HG02970 (cell line): ENCODE data around the gene ZNF665.
"Not testable (repeated sequence)": the region's sequence is repeated elsewhere in the genome, so short reads cannot be mapped to it uniquely, and the experiment has no call there.

Experiments
- ATAC-seq: cut with Tn5 transposase; IDR thresholded peaks from one replicate; pipeline ENCODE4 v1.9.1; 2021; ENCODE audit warnings: mild to moderate bottlenecking, moderate library complexity, moderate number of reproducible peaks; ENCODE audit not compliant: unreplicated experiment, low FRiP score

The ZNF665 gene

DNA sequence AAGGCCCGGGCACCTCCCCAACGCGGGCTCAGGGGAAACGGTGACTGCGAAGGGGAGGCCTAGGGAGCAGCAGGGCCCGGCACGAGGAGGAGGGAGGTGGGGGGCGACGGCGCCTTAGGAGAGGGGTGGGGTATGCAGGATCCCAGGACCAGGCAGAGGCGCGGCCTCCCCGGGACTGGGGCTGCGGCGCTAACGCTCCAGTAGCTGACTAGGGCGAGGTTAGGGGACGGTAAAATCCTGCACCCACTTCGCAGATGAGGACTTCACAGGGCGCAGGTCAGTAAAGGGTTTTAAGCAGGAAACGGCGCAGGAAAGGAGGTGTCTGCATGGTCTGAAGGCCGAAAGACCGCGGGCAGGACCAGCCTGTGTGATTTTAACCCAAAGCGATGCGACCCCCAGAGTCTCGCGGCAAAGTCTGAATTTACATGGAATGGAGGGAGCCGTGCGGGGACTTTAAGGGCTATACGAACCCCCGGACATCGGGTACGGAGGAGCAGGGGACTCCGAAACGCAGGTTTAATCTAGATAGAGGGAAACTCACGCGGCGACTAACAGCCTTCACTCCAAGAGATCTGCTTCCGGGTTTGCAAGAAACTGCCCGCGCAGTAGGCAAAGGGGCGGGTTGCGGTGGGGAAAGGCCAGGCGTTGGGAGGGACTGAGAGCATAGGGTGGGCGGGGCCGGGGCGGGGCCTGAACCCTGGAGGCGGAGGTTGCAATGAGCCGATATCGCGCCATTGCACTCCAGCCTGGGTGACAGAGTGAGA is at the start of gene ZNF665:
Gene ZNF665, minus strand, starts transcription at position 588 of the 764 bp plus-strand sequence. CDS start 10,460 bp downstream, outside the sequence.
- ATAC-seq, result no peak

DNA sequence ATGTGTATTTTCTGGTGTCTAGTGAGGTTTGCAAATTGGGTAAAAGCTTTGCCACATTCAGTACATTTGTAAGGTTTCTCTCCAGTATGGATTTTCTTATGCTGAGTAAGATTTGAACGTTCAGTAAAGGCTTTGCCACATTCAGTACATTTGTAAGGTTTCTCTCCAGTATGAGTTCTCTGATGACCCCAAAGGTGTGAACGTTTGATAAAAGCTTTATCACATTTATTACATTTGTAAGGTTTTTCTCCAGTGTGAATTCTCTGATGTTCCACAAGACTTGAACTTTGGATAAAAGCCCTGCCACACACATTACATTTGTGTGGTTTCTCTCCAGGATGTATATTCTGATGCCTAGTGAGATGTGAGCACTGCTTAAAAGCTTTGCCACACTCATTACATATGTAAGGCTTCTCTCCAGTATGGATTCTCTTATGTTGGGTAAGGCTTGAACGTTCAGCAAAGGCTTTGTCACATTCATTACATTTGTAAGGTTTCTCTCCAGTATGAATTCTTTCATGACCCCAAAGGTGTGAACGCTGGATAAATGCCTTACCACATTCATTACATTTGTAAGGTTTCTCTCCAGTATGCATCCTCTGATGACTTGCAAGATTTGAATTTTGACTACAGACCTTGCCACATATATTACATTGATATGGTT is 44.1 kb upstream of the ZNF665 start:
- ATAC-seq, result no peak

DNA sequence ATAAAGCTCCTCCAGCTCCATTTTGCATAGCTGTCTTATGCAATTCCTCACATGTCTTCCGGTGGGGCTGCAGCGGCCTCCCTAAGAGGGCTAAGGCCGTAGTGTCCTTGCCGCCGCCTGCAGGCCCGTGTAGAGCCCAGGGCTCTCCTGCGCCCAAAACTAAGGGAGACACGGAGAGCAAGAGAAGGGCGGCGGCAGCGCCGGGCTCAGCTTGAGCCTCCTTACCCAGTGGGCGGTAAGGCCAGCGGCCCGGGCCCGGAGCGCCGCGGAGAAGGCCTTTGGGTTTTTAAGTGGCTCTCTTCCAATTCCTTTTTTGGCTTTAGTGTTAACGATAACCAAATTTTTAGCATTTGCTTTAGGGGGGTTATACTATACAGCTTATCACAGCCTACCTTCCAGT is 31.4 kb upstream of the ZNF665 start:
- no peak for ATAC-seq

DNA sequence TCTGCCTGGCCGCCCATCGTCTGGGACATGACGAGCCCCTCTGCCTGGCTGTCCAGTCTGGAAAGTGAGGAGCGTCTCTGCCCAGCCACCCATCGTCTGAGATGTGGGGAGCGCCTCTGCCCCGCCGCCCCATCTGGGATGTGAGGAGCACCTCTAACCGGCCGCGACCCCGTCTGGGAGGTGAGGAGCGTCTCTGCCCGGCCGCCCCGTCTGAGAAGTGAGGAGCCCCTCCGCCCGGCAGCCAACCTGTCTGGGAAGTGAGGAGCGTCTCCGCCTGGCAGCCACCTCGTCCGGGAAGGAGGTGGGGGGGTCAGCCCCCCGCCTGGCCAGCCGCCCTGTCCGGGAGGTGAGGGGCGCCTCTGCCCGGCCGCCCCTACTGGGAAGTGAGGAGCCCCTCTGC is 29.6 kb upstream of the ZNF665 start:
- ATAC-seq, result not testable (repeated sequence)

DNA sequence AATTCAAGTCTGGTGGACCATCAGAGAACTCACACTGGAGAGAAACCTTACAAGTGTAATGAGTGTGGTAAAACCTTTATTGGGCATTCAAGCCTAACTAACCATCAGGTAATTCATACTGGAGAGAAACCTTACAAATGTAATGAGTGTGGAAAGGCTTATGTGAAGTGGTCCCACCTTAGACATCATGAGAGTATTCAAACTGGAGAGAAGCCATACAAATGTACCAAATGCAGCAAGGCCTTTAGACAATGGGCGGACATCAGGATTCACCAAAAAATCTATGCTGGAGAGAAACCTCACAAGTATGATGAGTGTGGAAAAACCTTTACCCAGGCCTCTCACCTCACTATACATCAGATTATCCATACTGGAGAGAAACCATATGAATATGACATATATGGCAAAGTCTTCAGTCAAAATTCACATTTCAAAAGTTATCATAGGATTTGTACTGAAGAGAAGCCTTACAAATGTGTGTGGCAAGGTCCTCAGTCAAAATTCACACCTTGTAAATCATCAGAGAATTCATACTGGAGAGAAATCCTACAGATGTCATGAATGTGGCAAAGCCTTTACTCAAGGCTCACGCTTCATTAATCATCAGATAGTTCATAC is 19.7 kb upstream of the ZNF665 start:
- no peak for ATAC-seq

GRCh38 chr19:53211554-53211953 is 18.4 kb upstream of the ZNF665 start:
- not testable (repeated sequence) for ATAC-seq

DNA sequence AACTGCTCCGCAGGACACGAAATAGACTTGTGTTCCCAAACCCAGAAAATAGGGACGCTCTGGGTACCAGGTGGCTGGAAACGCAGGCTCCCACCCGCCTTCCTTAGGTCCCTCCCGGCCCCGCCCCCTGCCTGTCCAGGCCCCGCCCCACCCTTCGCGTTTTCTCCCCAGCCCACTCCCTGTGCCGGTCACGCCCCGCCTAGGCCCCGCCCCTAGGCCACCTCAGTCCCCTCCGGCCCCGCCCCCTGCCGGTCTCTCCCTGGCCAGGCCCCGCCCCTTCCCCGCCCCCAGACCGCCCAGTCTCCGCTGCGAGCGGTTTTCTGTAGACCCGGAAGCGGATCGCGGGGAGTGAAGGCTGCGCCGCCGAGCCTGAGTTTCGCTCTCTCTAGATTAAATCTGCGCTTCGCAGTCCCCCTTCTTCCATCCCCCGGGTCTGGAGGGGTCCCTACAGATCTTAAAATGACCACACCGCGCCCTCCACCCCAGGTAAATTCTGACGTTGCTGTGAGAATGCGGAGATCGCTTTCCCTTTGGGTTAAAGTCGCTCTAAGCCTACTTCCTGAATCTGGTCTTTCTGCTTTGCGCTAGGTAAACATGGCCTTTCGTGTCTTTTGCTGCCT is 3.7 kb upstream of the ZNF665 start:
- peak; percentile 48 for ATAC-seq

DNA sequence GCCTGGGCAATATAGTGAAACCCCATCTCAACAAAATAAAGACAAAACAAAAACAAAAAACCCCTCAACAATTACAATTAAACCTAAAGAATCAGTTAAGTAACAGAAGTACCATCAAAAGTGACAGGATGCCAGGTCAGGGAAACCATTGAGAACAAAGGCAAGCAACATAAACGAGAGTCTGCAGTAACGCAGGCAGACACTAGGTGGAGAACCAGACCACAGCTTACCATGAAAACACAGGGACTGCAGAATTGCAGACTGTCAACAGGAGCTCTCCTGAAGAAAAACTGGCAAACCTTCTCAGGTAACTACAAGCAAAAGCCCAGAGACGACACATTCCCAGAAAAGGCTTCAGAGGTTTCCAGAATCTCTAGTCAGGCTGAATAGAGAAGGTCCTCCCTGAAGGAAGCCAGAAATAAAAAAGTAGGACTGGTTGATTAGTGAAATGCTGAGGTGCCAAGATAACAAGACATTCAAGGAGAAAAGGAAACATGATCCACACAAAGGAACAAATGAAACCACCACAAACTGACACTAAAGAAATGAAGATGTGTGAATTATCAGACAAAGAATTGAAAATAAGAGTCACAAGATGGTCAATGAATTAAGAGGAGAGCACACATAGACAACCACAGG is 2.2 kb upstream of the ZNF665 start:
- no peak for ATAC-seq

DNA sequence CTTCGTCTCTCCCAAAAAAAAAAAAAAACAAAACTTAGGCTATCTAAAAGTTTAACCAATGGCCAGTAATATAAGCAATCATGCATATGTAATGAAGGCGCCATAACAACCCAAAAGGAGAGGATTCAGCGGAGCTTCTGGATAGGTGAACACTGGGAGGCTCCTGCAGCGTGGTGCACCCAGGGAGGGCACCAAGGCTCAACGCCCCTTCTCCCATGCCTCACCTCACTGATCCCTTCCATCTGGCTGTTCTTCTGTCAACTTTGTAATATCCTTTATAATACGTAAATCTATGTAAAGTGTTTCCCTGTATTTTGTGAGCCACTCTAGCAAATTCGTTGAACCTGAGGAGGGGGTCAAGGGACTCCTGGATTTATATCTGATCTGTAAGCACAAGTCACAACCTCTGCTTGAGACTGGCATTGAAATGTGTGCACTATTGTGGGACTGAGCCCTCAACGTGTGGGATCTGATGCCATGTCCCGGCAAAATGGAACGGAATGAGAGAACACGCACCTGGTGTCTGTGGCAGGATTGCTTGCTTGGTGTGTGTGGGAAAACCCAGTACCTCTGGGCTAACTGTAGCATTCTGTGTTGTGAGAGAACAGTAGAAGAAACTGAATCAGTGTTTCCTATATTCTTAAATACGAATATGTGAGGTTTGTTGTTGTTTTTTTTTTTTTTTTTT is 521 bp upstream of the ZNF665 start:
- ATAC-seq, result no peak

- no peak for ATAC-seq
These were observed 2.9 kb downstream of the ZNF665 start for GRCh38 chr19:53190253-53190652.

- ATAC-seq, result not testable (repeated sequence)
These were observed 3.4 kb downstream of the ZNF665 start for GRCh38 chr19:53189691-53190198.

- not testable (repeated sequence) for ATAC-seq
These were observed 7.8 kb downstream of the ZNF665 start for GRCh38 chr19:53185155-53185882.

DNA sequence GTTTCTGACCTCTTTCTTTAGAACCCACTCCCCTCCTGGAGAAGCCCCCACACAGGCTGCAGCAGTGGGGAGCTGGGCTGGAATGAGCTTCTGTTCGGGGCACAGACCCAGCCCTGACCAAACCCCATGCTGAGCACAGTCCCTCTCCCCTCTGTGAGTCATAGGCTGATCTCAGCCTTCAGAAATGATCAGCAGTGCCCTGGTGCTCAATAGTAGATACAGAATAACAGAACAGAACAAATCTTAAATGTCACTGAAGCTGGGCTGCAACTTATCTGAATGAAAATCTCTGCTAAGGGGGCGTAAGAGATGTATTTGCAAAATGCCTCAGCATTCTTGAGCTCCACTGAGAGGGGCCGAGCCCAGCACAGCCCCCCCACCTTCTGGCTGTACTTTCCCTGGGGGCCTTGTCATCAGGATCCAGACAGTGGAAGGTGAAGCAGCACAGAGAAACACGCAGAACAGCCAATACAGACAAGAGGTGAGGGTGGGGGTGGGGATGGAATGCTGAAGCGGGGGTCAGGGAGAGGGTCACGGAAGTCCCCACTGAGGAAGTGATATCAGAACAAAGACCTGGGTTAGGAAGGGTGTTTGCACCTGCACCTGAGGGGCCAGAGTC is 9.9 kb downstream of the ZNF665 start:
- no peak for ATAC-seq

GRCh38 chr19:53182202-53182601 is 11.0 kb downstream of the ZNF665 start:
- ATAC-seq, result no peak

DNA sequence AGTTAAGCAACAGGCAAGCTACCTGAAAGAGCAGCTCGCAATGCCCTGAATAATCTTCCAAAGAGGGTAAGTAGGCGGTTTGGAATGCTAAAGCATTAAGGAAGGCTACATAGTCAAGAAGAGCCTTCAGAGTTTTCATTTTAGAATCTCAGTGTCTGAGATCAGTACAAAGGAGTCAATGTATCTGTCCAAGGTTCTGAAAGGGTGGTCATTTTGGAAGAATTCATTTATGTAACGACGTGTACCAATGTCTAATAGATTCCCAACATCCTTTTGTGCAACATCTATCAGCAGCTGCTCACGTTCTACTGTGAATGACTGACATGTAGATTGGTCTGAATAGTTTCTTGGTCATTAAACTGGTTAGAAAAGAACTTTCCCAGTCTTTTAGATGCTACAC is 15.2 kb downstream of the ZNF665 start:
- no peak for ATAC-seq

- ATAC-seq, result no peak
These were observed 20.3 kb downstream of the ZNF665 start for GRCh38 chr19:53172889-53173288.

- ATAC-seq, result no peak
These were observed 27.5 kb downstream of the ZNF665 start for GRCh38 chr19:53165691-53166091.

GRCh38 chr19:53161123-53161522 is 32.0 kb downstream of the ZNF665 start:
- no peak for ATAC-seq

GRCh38 chr19:53160350-53160749 is 32.8 kb downstream of the ZNF665 start:
- ATAC-seq, result no peak
